HCT116 (cell line): ENCODE measurements around the gene ABHD5. TPM values are rescaled to one million over a fixed set of nuclear protein-coding genes. Genes with fewer than 3 reads are reported as not detected.

Experiments used
- ATAC-seq: fragments of 200-7000 bp; cut with Tn5 transposase; 2 replicates; pipeline ENCODE4 v1.9.1; 2020; ENCODE audit warnings: mild to moderate bottlenecking, moderate library complexity
- BruUV-seq: library from RNA; stranded (reverse); fragments of 400-500 nt; replicated peaks from 2 replicates; lab custom pipeline; 2021; lab: Mats Ljungman, UMichigan
- CTCF ChIA-PET: fragments of 300-600 bp; sonication (Branson Sonifier 250); formaldehyde crosslinking; loops from one replicate; lab custom pipeline; 2021; ENCODE audit warnings: antibody characterized with exemption; lab: Charles Lee
- POLR2A ChIA-PET: fragments of 300-600, 350-600 bp; sonication (Branson Sonifier 250); formaldehyde crosslinking; loops from one replicate; lab custom pipeline; 2021; ENCODE audit warnings: antibody characterized with exemption; lab: Charles Lee
- RAD21 ChIA-PET, 2 experiments: fragments of 300-600 bp; sonication (Branson Sonifier 250); formaldehyde crosslinking; loops; one replicate each; lab custom pipeline; 2023; ENCODE audit warnings: low total read pairs in 2 of 2; ENCODE audit not compliant: uncharacterized antibody in 2 of 2, unreplicated experiment in 2 of 2, low non-redundant PET in 1 of 2; lab: Charles Lee
- DNase-seq: peaks from one replicate; pipeline ENCODE4 v3.0.0-alpha.2; 2010; ENCODE audit warnings: low read depth, low spot score
- H2AFZ ChIP-seq: fragments of 200-600 bp; shearing (Covaris generic), sonication (generic); 2 replicates; pipeline ENCODE4 v1.6.1; 2017; ENCODE audit warnings: low read depth, mixed run types, mixed read lengths, antibody characterized with exemption, low read length; ENCODE audit not compliant: poor library complexity, severe bottlenecking
- H3K27ac ChIP-seq: 2 replicates; pipeline ENCODE4 v1.5.1; 2012; ENCODE audit warnings: low read depth, low read length
- H3K27me3 ChIP-seq: fragments of 200-600 bp; sonication (generic); 2 replicates; pipeline ENCODE4 v1.6.1; 2016; ENCODE audit warnings: mixed run types, low read length, mixed read lengths; ENCODE audit not compliant: insufficient read depth
- H3K36me3 ChIP-seq, 2 experiments: fragments of 200-500 bp in 1 of 2; fragments of 200-600 bp in 1 of 2; sonication (Bioruptor generic) in 1 of 2; sonication (generic) in 1 of 2; 2 replicates each; pipeline versions ENCODE4 v1.5.1 to v1.6.1; 2014 to 2016; ENCODE audit warnings: low read length in 2 of 2, inconsistent platforms in 1 of 2, mixed read lengths in 1 of 2, mixed run types in 1 of 2; ENCODE audit not compliant: insufficient read depth in 2 of 2, control insufficient read depth in 1 of 2
- H3K4me1 ChIP-seq, 2 experiments: fragments of 200-600 bp in 1 of 2; sonication (generic) in 1 of 2; 2 replicates each; pipeline versions ENCODE4 v1.5.1 to v1.6.1; 2012 to 2017; ENCODE audit warnings: low read length in 2 of 2, inconsistent platforms in 1 of 2, mild to moderate bottlenecking in 1 of 2, mixed read lengths in 1 of 2, mixed run types in 1 of 2, moderate library complexity in 1 of 2; ENCODE audit not compliant: insufficient read depth in 2 of 2, control insufficient read depth in 1 of 2
- H3K4me2 ChIP-seq: fragments of 200-600 bp; sonication (generic); 2 replicates; pipeline ENCODE4 v1.6.1; 2017; ENCODE audit warnings: mixed run types, low read length, mixed read lengths
- H3K4me3 ChIP-seq, 2 experiments: fragments of 200-600 bp in 1 of 2; sonication (generic) in 1 of 2; replicated peaks in 1 of 2; 2 replicates each; pipeline ENCODE4 v1.5.1; 2011 to 2016; ENCODE audit warnings: low read length in 2 of 2, control low read depth in 1 of 2, low read depth in 1 of 2, mild to moderate bottlenecking in 1 of 2, mixed read lengths in 1 of 2, mixed run types in 1 of 2
- H3K79me2 ChIP-seq: fragments of 200-600 bp; sonication (generic); 2 replicates; pipeline ENCODE4 v1.6.1; 2017; ENCODE audit warnings: mild to moderate bottlenecking, mixed run types, low read length, moderate library complexity, mixed read lengths; ENCODE audit not compliant: insufficient read depth
- H3K9ac ChIP-seq: fragments of 200-600 bp; sonication (generic); 2 replicates; pipeline ENCODE4 v1.6.1; 2016; ENCODE audit warnings: low read length, mixed read lengths
- H3K9me2 ChIP-seq: fragments of 200-600 bp; sonication (generic), shearing (Covaris generic); 2 replicates; pipeline ENCODE4 v1.6.1; 2017; ENCODE audit warnings: mixed run types, mild to moderate bottlenecking, moderate library complexity; ENCODE audit not compliant: insufficient read depth
- H3K9me3 ChIP-seq, 2 experiments: fragments of 200-500 bp in 1 of 2; fragments of 200-600 bp in 1 of 2; sonication (Bioruptor generic) in 1 of 2; sonication (generic) in 1 of 2; 2 replicates each; pipeline ENCODE4 v1.6.1; 2014 to 2017; ENCODE audit warnings: low read length in 2 of 2, mixed read lengths in 2 of 2, inconsistent platforms in 1 of 2, low read depth in 1 of 2, mild to moderate bottlenecking in 1 of 2, mixed run types in 1 of 2, moderate library complexity in 1 of 2; ENCODE audit not compliant: control insufficient read depth in 1 of 2, insufficient read depth in 1 of 2
- H4K20me1 ChIP-seq: fragments of 200-600 bp; sonication (generic), shearing (Covaris generic); 2 replicates; pipeline ENCODE4 v1.6.1; 2017; ENCODE audit warnings: mixed run types, mild to moderate bottlenecking, moderate library complexity; ENCODE audit not compliant: insufficient read depth
- CBX3 ChIP-seq: IDR thresholded peaks from 2 replicates; pipeline ENCODE4 v1.6.1; 2012; ENCODE audit warnings: low read depth
- CTCF ChIP-seq, 3 experiments: fragments of 200-600 bp in 1 of 3; sonication (generic) in 1 of 3; IDR thresholded peaks in 2 of 3; conservative IDR thresholded peaks in 1 of 3; 2 replicates each; pipeline ENCODE4 v1.5.1; 2012 to 2017; ENCODE audit warnings: low read depth in 2 of 3, low read length in 2 of 3, antibody characterized with exemption in 1 of 3, borderline replicate concordance in 1 of 3, control low read depth in 1 of 3, mild to moderate bottlenecking in 1 of 3, mixed read lengths in 1 of 3, mixed run types in 1 of 3, moderate library complexity in 1 of 3; ENCODE audit not compliant: insufficient read depth in 1 of 3
- EGR1 ChIP-seq: IDR thresholded peaks from 2 replicates; pipeline ENCODE4 v1.6.1; 2012; ENCODE audit warnings: low read depth
- EZH2 ChIP-seq: fragments of 200-600 bp; sonication (generic); IDR thresholded peaks from 2 replicates; pipeline ENCODE4 v1.6.1; 2017; ENCODE audit warnings: antibody characterized with exemption, mixed run types
- FOSL1 ChIP-seq: IDR thresholded peaks from 2 replicates; pipeline ENCODE4 v1.6.1; 2012; ENCODE audit warnings: low read depth
- MAX ChIP-seq: IDR thresholded peaks from 2 replicates; pipeline ENCODE4 v1.6.1; 2012
- REST ChIP-seq: IDR thresholded peaks from 2 replicates; pipeline ENCODE4 v1.6.1; 2012; ENCODE audit warnings: low read depth
- SP1 ChIP-seq: IDR thresholded peaks from 2 replicates; pipeline ENCODE4 v1.6.1; 2012; ENCODE audit warnings: low read depth
- TCF7L2 ChIP-seq: IDR thresholded peaks from 2 replicates; pipeline ENCODE4 v1.7.0; 2011; ENCODE audit warnings: borderline replicate concordance, inconsistent platforms; ENCODE audit not compliant: insufficient read depth, insufficient read length; ENCODE audit errors: extremely low read depth
- ZBTB33 ChIP-seq: IDR thresholded peaks from 2 replicates; pipeline ENCODE4 v1.6.1; 2011; ENCODE audit warnings: mild to moderate bottlenecking, low read length, moderate library complexity; ENCODE audit not compliant: insufficient replicate concordance; ENCODE audit errors: extremely low read depth
- ZNF274 ChIP-seq: fragments of 200-500 bp; sonication (Bioruptor generic); IDR thresholded peaks from 2 replicates; pipeline ENCODE4 v1.6.1; 2014; ENCODE audit warnings: mild to moderate bottlenecking, low read depth, low read length, inconsistent platforms
- intact Hi-C: fragments of 100-400 bp; cut with micrococcal nuclease; formaldehyde crosslinking; loops from 2 replicates; pipeline ENCODE4 v1.10.0; 2022
- total RNA-seq: library from RNA; stranded (reverse); gene quantifications from one replicate; pipeline ENCODE4 v1.2.1, GENCODE V29; 2021; ENCODE audit not compliant: unreplicated experiment

The ABHD5 gene
- total RNA-seq, 1 experiment from 2014 or later: 18.5 TPM

- H3K36me3 ChIP-seq: no peaks in the 10 kb centered on the region
- BruUV-seq: no TSS peak
- no peaks in the 10 kb centered on the region for H3K9me2 ChIP-seq
- H3K4me3 ChIP-seq: no peak overlapping the region
- H3K4me2 ChIP-seq: no peak overlapping the region
- RAD21 ChIA-PET: no interaction called here
- H3K27ac ChIP-seq: no peak overlapping the region
- no peak overlapping the region for H3K9ac ChIP-seq
- no peak overlapping the region for H2AFZ ChIP-seq
- CTCF ChIA-PET: no interaction called here
- TF ChIP-seq ZBTB33 (no peak), SP1 (no peak)
- no peak for ATAC-seq
- H3K79me2 ChIP-seq: no peaks in the 10 kb centered on the region
- no peaks in the 10 kb centered on the region for H3K27me3 ChIP-seq
- POLR2A ChIA-PET: interaction anchor here (1.2 kb wide), 1 partner anchor 11 kb away, joined by 3 read pairs; no protein-coding TSS in a partner anchor
- H3K9me3 ChIP-seq: no peaks in the 10 kb centered on the region
- H4K20me1 ChIP-seq: no peaks in the 10 kb centered on the region
- peaks cover 4 to 19% of the 10 kb centered on the region in 2 experiments for H3K4me1 ChIP-seq
- DNase-seq: no peak
- intact Hi-C loops: no loop called here
Measured at GRCh38 chr3:43764471-43764870, 73.7 kb downstream of the ABHD5 start.

- no TSS peak for BruUV-seq
- ChIA-PET CTCF (interaction anchor here (0.7 kb wide), 1 partner anchor 90 kb away, joined by 3 read pairs; no protein-coding TSS in a partner anchor), RAD21 (no interaction called here), POLR2A (interaction anchor here (1.2 kb wide), 1 partner anchor 12 kb away, joined by 3 read pairs; no protein-coding TSS in a partner anchor)
- no peaks in the 10 kb centered on the region for H3K27me3 ChIP-seq
- H3K9me3 ChIP-seq: no peaks in the 10 kb centered on the region
- H3K27ac ChIP-seq: no peak overlapping the region
- no peak overlapping the region for H2AFZ ChIP-seq
- H3K36me3 ChIP-seq: no peaks in the 10 kb centered on the region
- DNase-seq: no peak
- no peaks in the 10 kb centered on the region for H4K20me1 ChIP-seq
- H3K9ac ChIP-seq: no peak overlapping the region
- H3K9me2 ChIP-seq: no peaks in the 10 kb centered on the region
- H3K4me1 ChIP-seq: peaks cover 13 to 26% of the 10 kb centered on the region in 2 experiments
- H3K4me3 ChIP-seq: no peak overlapping the region
- H3K4me2 ChIP-seq: no peak overlapping the region
- intact Hi-C loops: no loop called here
- no peaks in the 10 kb centered on the region for H3K79me2 ChIP-seq
- ATAC-seq: no peak
- TF ChIP-seq EGR1: no peak
- no peak for TF ChIP-seq FOSL1
- no peak for TF ChIP-seq CBX3
- no peak for TF ChIP-seq CTCF (IDR thresholded peaks at IDR 0.05 in 2 of 3, conservative IDR thresholded peaks at IDR 0.05 in 1 of 3; ENCODE audit: borderline replicate concordance in 1 of 3, insufficient read depth in 1 of 3, low read depth in 2 of 3, low read length in 2 of 3)
- no peak for TF ChIP-seq ZNF274
- no peak for TF ChIP-seq MAX
- TF ChIP-seq REST: no peak
- no peak for TF ChIP-seq EZH2
- TF ChIP-seq TCF7L2: no peak
Measured at GRCh38 chr3:43765521-43765971, 74.8 kb downstream of the ABHD5 start.
